NB4 (cell line): ENCODE results near the gene SLC17A2.

Experiments used
- DNase-seq: peaks from one replicate; pipeline ENCODE4 v3.0.0; 2010; ENCODE audit warnings: low read depth
- H3K4me3 ChIP-seq: one replicate; pipeline ENCODE4 v1.5.1; 2011; ENCODE audit warnings: mild to moderate bottlenecking, low read depth, low read length, moderate library complexity
- MYC ChIP-seq: IDR thresholded peaks from 2 replicates; pipeline ENCODE4 v1.6.1; 2011; ENCODE audit warnings: low read depth, low read length
- POLR2A ChIP-seq: IDR thresholded peaks from 2 replicates; pipeline ENCODE4 v1.6.1; 2011; ENCODE audit warnings: mild to moderate bottlenecking; ENCODE audit not compliant: insufficient read length; ENCODE audit errors: extremely low read depth
- TF ChIP-seq, protein P1 (sequence below): IDR thresholded peaks from one replicate; pipeline ENCODE4 v1.5.1; 2012; ENCODE audit warnings: low read depth, low read length
- TF ChIP-seq, protein P2 (sequence below): IDR thresholded peaks from 2 replicates; pipeline ENCODE4 v1.6.1; 2011; ENCODE audit warnings: low read depth, low read length

Gene SLC17A2

DNA sequence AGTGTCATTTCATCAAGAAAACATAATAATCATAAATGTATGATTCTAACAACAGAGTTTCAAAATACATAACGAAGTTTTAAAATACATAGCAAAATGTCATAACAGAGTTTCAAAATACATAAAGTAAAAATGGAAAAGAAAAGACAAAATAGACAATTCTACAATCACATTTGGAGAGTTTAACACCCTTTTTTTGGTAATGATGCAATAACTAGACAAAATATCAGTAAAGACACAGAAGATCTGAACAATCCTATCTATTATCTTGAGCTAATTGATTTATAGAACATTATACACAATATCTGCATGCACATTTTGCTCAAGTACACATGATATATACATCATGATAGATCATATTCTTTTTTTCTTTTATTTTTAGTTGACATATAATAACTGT lies 13.4 kb upstream of the SLC17A2 start:
- DNase-seq, result no peak
- TF ChIP-seq, protein P1, sequence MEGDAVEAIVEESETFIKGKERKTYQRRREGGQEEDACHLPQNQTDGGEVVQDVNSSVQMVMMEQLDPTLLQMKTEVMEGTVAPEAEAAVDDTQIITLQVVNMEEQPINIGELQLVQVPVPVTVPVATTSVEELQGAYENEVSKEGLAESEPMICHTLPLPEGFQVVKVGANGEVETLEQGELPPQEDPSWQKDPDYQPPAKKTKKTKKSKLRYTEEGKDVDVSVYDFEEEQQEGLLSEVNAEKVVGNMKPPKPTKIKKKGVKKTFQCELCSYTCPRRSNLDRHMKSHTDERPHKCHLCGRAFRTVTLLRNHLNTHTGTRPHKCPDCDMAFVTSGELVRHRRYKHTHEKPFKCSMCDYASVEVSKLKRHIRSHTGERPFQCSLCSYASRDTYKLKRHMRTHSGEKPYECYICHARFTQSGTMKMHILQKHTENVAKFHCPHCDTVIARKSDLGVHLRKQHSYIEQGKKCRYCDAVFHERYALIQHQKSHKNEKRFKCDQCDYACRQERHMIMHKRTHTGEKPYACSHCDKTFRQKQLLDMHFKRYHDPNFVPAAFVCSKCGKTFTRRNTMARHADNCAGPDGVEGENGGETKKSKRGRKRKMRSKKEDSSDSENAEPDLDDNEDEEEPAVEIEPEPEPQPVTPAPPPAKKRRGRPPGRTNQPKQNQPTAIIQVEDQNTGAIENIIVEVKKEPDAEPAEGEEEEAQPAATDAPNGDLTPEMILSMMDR, result no peak
- TF ChIP-seq MYC (no peak), POLR2A (no peak)
- TF ChIP-seq, protein P2, sequence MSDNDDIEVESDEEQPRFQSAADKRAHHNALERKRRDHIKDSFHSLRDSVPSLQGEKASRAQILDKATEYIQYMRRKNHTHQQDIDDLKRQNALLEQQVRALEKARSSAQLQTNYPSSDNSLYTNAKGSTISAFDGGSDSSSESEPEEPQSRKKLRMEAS, result no peak
- H3K4me3 ChIP-seq, result no peak overlapping the region

GRCh38 chr6:25942561-25943147 lies 12.2 kb upstream of the SLC17A2 start:
- DNase-seq, result peak; percentile 69
- TF ChIP-seq MYC, result no peak
- TF ChIP-seq, protein P1, result peak; percentile 49
- TF ChIP-seq, protein P2, result no peak
- H3K4me3 ChIP-seq, result no peak overlapping the region

GRCh38 chr6:25939593-25939992 lies 9.1 kb upstream of the SLC17A2 start:
- TF ChIP-seq POLR2A (no peak), MYC (no peak)
- TF ChIP-seq, protein P2, result no peak
- TF ChIP-seq, protein P1, result no peak
- no peak for DNase-seq
- H3K4me3 ChIP-seq, result no peak overlapping the region

- no peak for DNase-seq
- H3K4me3 ChIP-seq, result no peak overlapping the region
- TF ChIP-seq MYC (no peak), POLR2A (no peak)
- TF ChIP-seq, protein P2, result no peak
- TF ChIP-seq, protein P1, result no peak
Measured at GRCh38 chr6:25935953-25936352, 5.5 kb upstream of the SLC17A2 start.

- no peak for DNase-seq
- H3K4me3 ChIP-seq, result no peak overlapping the region
- TF ChIP-seq, protein P1, result no peak
- TF ChIP-seq MYC (no peak), POLR2A (no peak)
- TF ChIP-seq, protein P2, result no peak
Measured at GRCh38 chr6:25934735-25935313, 4.3 kb upstream of the SLC17A2 start.
